ENCODE results near the gene MYBL2.

DNA sequence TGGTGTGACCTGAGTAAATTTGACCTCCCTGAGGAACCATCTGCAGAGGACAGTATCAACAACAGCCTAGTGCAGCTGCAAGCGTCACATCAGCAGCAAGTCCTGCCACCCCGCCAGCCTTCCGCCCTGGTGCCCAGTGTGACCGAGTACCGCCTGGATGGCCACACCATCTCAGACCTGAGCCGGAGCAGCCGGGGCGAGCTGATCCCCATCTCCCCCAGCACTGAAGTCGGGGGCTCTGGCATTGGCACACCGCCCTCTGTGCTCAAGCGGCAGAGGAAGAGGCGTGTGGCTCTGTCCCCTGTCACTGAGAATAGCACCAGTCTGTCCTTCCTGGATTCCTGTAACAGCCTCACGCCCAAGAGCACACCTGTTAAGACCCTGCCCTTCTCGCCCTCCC, 35.6 kb downstream of the MYBL2 start:
- TF ChIP-seq, protein P1, sequence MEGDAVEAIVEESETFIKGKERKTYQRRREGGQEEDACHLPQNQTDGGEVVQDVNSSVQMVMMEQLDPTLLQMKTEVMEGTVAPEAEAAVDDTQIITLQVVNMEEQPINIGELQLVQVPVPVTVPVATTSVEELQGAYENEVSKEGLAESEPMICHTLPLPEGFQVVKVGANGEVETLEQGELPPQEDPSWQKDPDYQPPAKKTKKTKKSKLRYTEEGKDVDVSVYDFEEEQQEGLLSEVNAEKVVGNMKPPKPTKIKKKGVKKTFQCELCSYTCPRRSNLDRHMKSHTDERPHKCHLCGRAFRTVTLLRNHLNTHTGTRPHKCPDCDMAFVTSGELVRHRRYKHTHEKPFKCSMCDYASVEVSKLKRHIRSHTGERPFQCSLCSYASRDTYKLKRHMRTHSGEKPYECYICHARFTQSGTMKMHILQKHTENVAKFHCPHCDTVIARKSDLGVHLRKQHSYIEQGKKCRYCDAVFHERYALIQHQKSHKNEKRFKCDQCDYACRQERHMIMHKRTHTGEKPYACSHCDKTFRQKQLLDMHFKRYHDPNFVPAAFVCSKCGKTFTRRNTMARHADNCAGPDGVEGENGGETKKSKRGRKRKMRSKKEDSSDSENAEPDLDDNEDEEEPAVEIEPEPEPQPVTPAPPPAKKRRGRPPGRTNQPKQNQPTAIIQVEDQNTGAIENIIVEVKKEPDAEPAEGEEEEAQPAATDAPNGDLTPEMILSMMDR (IDR thresholded peaks at IDR 0.05) = no peak
- no peak for TF ChIP-seq POLR2A (IDR thresholded peaks at IDR 0.05)
- no peak for TF ChIP-seq EP300 (IDR thresholded peaks at IDR 0.05)
